GM12878 (cell line): ENCODE results near the gene PJA2. TPM values are rescaled to one million over a fixed set of nuclear protein-coding genes. Genes with fewer than 3 reads are reported as not detected.
"Not testable (repeated sequence)": the region's sequence is repeated elsewhere in the genome, so short reads cannot be mapped to it uniquely, and the experiment has no call there.

ENCODE experiments used
- ATAC-seq: fragments of 200-7000 bp; cut with Tn5 transposase; 3 replicates; pipeline ENCODE4 v1.9.1; 2020; ENCODE audit warnings: mild to moderate bottlenecking, moderate library complexity
- BruUV-seq: library from RNA; stranded (reverse); fragments of 400-500 nt; replicated peaks from 2 replicates; lab custom pipeline; 2021; lab: Mats Ljungman, UMichigan
- CTCF ChIA-PET: fragments of 300-600 bp; sonication (Branson Sonifier 250); formaldehyde crosslinking; extraction: SDS; loops from one replicate; lab custom pipeline; 2021; ENCODE audit warnings: inconsistent platforms; lab: Yijun Ruan, JAX
- POLR2A ChIA-PET: fragments of 350-600 bp; formaldehyde crosslinking; extraction: SDS; loops from one replicate; lab custom pipeline; 2021; ENCODE audit warnings: inconsistent platforms; lab: Charles Lee
- RAD21 ChIA-PET: fragments of 300-600 bp; sonication (Branson Sonifier 250); formaldehyde crosslinking; loops from one replicate; lab custom pipeline; 2023; ENCODE audit warnings: antibody characterized with exemption; ENCODE audit not compliant: unreplicated experiment; lab: Charles Lee
- SMC1A ChIA-PET: fragments of 300-600 bp; sonication (Branson Sonifier 250); formaldehyde crosslinking; loops from one replicate; lab custom pipeline; 2023; ENCODE audit not compliant: unreplicated experiment, uncharacterized antibody; lab: Charles Lee
- DNase-seq: peaks from one replicate; pipeline ENCODE4 v3.0.0-alpha.2; 2011; ENCODE audit warnings: low read depth, low spot score
- FAIRE-seq: peaks from 3 replicates; lab custom pipeline; 2011; peaks lifted over from hg19 to GRCh38; lab: Jason Lieb, UNC
- H2AFZ ChIP-seq: 2 replicates; pipeline ENCODE4 v1.6.0; 2011; ENCODE audit warnings: low read depth, low read length, control low read depth; ENCODE audit not compliant: control insufficient read depth
- H3K27ac ChIP-seq: 2 replicates; pipeline ENCODE4 v1.5.1; 2011; ENCODE audit warnings: control low read depth; ENCODE audit not compliant: control insufficient read depth, insufficient read depth
- H3K27me3 ChIP-seq, 2 experiments: replicated peaks in 1 of 2; 2 replicates each; pipeline versions ENCODE4 v1.6.0 to v1.6.1; 2011; ENCODE audit warnings: low read length in 1 of 2; ENCODE audit not compliant: control insufficient read depth in 2 of 2, insufficient read depth in 2 of 2
- H3K36me3 ChIP-seq, 2 experiments: 2 replicates each; pipeline ENCODE4 v1.5.1; 2011; ENCODE audit warnings: low read length in 1 of 2; ENCODE audit not compliant: control insufficient read depth in 2 of 2, insufficient read depth in 2 of 2
- H3K4me1 ChIP-seq: 2 replicates; pipeline ENCODE4 v1.6.1; 2011; ENCODE audit warnings: mild to moderate bottlenecking, low read length, moderate library complexity, mixed read lengths; ENCODE audit not compliant: control insufficient read depth, insufficient read depth
- H3K4me2 ChIP-seq: 2 replicates; pipeline ENCODE4 v1.6.0; 2011; ENCODE audit warnings: control low read depth; ENCODE audit not compliant: control insufficient read depth, insufficient read depth
- H3K4me3 ChIP-seq: fragments of 200-600 bp; sonication (generic); 2 replicates; pipeline ENCODE4 v1.5.1; 2016
- H3K79me2 ChIP-seq: 2 replicates; pipeline ENCODE4 v1.6.0; 2011; ENCODE audit warnings: low read length; ENCODE audit not compliant: control insufficient read depth, insufficient read depth
- H3K9ac ChIP-seq: 2 replicates; pipeline ENCODE4 v1.8.0; 2011; ENCODE audit warnings: low read length, control low read depth, mixed read lengths; ENCODE audit not compliant: control insufficient read depth, insufficient read depth
- H3K9me3 ChIP-seq: replicated peaks from 3 replicates; pipeline ENCODE4 v1.5.1; 2011; ENCODE audit warnings: mild to moderate bottlenecking, low read length; ENCODE audit not compliant: control insufficient read depth, insufficient read depth
- H4K20me1 ChIP-seq: 2 replicates; pipeline ENCODE4 v1.6.0; 2011; ENCODE audit not compliant: control insufficient read depth, insufficient read depth
- MAX ChIP-seq: IDR thresholded peaks from 2 replicates; pipeline ENCODE4 v1.6.1; 2012; ENCODE audit warnings: low read depth, low read length, improper control_type of control experiment
- SUPT20H ChIP-seq: IDR thresholded peaks from 2 replicates; pipeline ENCODE4 v1.6.1; 2011; ENCODE audit warnings: low read depth, mild to moderate bottlenecking, low read length, moderate library complexity, borderline replicate concordance; ENCODE audit not compliant: control insufficient read depth
- ZNF24 ChIP-seq: fragments of 450-650 bp; IDR thresholded peaks from 2 replicates; pipeline ENCODE4 v1.6.1; 2017; ENCODE audit warnings: antibody characterized with exemption, mild to moderate bottlenecking
- WGBS: methylation state at CpG from one replicate; pipeline ENCODE4 v1.1.6; 2016; ENCODE audit warnings: low lambda C conversion rate; ENCODE audit not compliant: insufficient replicate concordance, insufficient coverage; ENCODE audit errors: missing lambda C conversion rate; 5-methylcytosine and 5-hydroxymethylcytosine counted together
- in situ Hi-C: fragments of 300-500 bp; cut with MboI; formaldehyde crosslinking; loops from 9 replicates; pipeline ENCODE4 v1.14.3; 2018; ENCODE audit warnings: mixed read lengths
- intact Hi-C: fragments of 100-400 bp; cut with micrococcal nuclease; formaldehyde crosslinking; loops from one replicate; pipeline ENCODE4 v1.14.2; 2022; ENCODE audit not compliant: unreplicated experiment
- polyA plus RNA-seq, 11 experiments: library from polyadenylated mRNA; depleted of rRNA in 4 of 11; unstranded in 6 of 11; stranded (reverse) in 5 of 11; fragments of >200 nt; fragmentation: Nextera tagmentation in 4 of 11; fragmentation: Illumina TruSeq in 1 of 11; extraction: Ambion mirVana in 4 of 11; extraction: Trizol in 1 of 11; gene quantifications; 1 replicate in 1 of 11; 2 replicates in 10 of 11; pipeline versions ENCODE4 v1.2.1 to v1.2.3, GENCODE V29; 2011 to 2016; ENCODE audit warnings: inconsistent platforms in 2 of 11, missing spikeins in 2 of 11, low read depth in 1 of 11
- total RNA-seq, 4 experiments: library from RNA; depleted of rRNA in 3 of 4; stranded (reverse); fragments of >200 nt in 3 of 4; fragmentation: Illumina TruSeq in 1 of 4; extraction: Trizol in 1 of 4; gene quantifications; 2 replicates each; pipeline versions ENCODE4 v1.2.1 to v1.2.3, GENCODE V29; 2013 to 2021

PJA2 gene
- total and polyA plus RNA-seq, 10 of the 15 experiments (the other 5 are each of a cell fraction or from before 2014, with no cell fraction given), result 27.8 to 93.4 (median 47.8) TPM

GRCh38 chr5:109290231-109290630, 119.5 kb downstream of the PJA2 start:
- no peak for ATAC-seq
- H3K4me1 ChIP-seq, result no peaks in the 10 kb centered on the region

GRCh38 chr5:109286628-109287027, 123.1 kb downstream of the PJA2 start:
- H4K20me1 ChIP-seq, in situ Hi-C loops, H3K9me3 ChIP-seq, CTCF ChIA-PET, ATAC-seq, H3K27ac ChIP-seq, H3K9ac ChIP-seq, H3K4me2 ChIP-seq, intact Hi-C loops, DNase-seq, H3K4me1 ChIP-seq, H3K27me3 ChIP-seq, H3K79me2 ChIP-seq, RAD21 ChIA-PET, POLR2A ChIA-PET, H3K36me3 ChIP-seq, SMC1A ChIA-PET, H2AFZ ChIP-seq, BruUV-seq, FAIRE-seq, H3K4me3 ChIP-seq: not testable (repeated sequence)
- 96% methylated on average over 4 of the region's 4 CpGs for WGBS

More at GRCh38 chr5:109290231-109290630, 119.5 kb downstream of the PJA2 start:
- no peak overlapping the region for H3K27ac ChIP-seq
- WGBS, result 50% methylated on average over 2 of the region's 2 CpGs
- ChIA-PET SMC1A (no interaction called here), POLR2A (no interaction called here), CTCF (no interaction called here), RAD21 (interaction anchor here (0.5 kb wide), 1 partner anchor 653 kb away, joined by 4 read pairs; no protein-coding TSS in a partner anchor)
- DNase-seq, result no peak
- no TSS peak for BruUV-seq
- H3K79me2 ChIP-seq, result no peaks in the 10 kb centered on the region
- H3K4me3 ChIP-seq, result no peak overlapping the region
- FAIRE-seq, result no peak
- no peaks in the 10 kb centered on the region for H3K36me3 ChIP-seq
- H2AFZ ChIP-seq, result no peak overlapping the region
- in situ Hi-C loops (no loop called here), intact Hi-C loops (no loop called here)
- no peak for TF ChIP-seq ZNF24
- TF ChIP-seq SUPT20H, result no peak
- no peak for TF ChIP-seq MAX
- peaks cover 1% of the 10 kb centered on the region; the same call in 2 of the 3 replicates for H3K9me3 ChIP-seq
- no peak overlapping the region for H3K4me2 ChIP-seq
- H3K9ac ChIP-seq, result no peak overlapping the region
- H4K20me1 ChIP-seq, result no peaks in the 10 kb centered on the region
- no peaks in the 10 kb centered on the region for H3K27me3 ChIP-seq
